HG03575 (cell line): ENCODE measurements around the gene SMCO2.
"Not testable (repeated sequence)": the region's sequence is repeated elsewhere in the genome, so short reads cannot be mapped to it uniquely, and the experiment has no call there.

Experiments used
- ATAC-seq: cut with Tn5 transposase; IDR thresholded peaks from one replicate; pipeline ENCODE4 v1.9.1; 2021; ENCODE audit not compliant: unreplicated experiment, insufficient number of reproducible peaks, low FRiP score; ENCODE audit errors: extremely low read depth

Gene SMCO2

GRCh38 chr12:27542628-27543027 is 96.1 kb downstream of the SMCO2 start:
- no peak for ATAC-seq

- ATAC-seq = not testable (repeated sequence)
Measured at GRCh38 chr12:27544858-27545257, 98.3 kb downstream of the SMCO2 start.

- no peak for ATAC-seq
Measured at GRCh38 chr12:27545665-27546064, 99.1 kb downstream of the SMCO2 start.

- no peak for ATAC-seq
Measured at GRCh38 chr12:27547592-27547991, 101.1 kb downstream of the SMCO2 start.

- no peak for ATAC-seq
Measured at GRCh38 chr12:27548301-27549199, 102.0 kb downstream of the SMCO2 start.

- ATAC-seq = no peak
Measured at GRCh38 chr12:27549236-27549800, 102.8 kb downstream of the SMCO2 start.

- ATAC-seq = no peak
Measured at GRCh38 chr12:27549801-27550652, 103.5 kb downstream of the SMCO2 start.

- no peak for ATAC-seq
Measured at GRCh38 chr12:27550653-27550975, 104.1 kb downstream of the SMCO2 start.

- no peak for ATAC-seq
Measured at GRCh38 chr12:27551172-27551840, 104.8 kb downstream of the SMCO2 start.
